Measurements from ENCODE around the gene ADSS2.
"Not testable (repeated sequence)": the region's sequence is repeated elsewhere in the genome, so short reads cannot be mapped to it uniquely, and the experiment has no call there.

The ADSS2 gene

DNA sequence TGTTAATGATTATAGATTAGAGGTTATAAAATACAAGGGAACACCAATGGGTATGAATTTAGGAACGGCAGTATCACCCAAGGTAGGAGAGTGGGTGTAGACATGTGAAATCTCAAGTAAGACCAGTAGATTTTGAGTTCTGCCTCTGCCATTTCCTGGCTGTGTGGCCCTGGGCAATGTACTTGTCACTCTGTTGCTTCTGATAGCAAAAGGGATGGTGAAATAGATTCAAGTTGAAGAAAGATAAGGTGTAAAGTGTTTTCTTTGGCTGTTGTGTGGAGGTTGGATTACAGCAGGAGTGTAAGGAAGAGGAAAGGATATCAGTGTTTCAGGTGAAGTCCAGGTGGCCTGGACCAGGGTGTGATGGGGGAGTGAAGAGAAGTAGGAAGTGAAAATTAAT lies 64.3 kb downstream of the ADSS2 start:
- H3K9me3 ChIP-seq (ENCODE audit: control insufficient read depth in 5 of 5, low read length in 5 of 5), result no peaks in the 10 kb centered on the region
- H3K36me3 ChIP-seq (ENCODE audit: control insufficient read depth in 5 of 5, insufficient read depth in 5 of 5, low read length in 5 of 5), result no peaks in the 10 kb centered on the region
- H3K4me1 ChIP-seq (ENCODE audit: control insufficient read depth in 5 of 5, insufficient read depth in 5 of 5, low read length in 5 of 5), result no peaks in the 10 kb centered on the region
- no peak overlapping the region for H3K4me3 ChIP-seq (ENCODE audit: low read depth in 1 of 5, low read length in 5 of 5)
- H3K27me3 ChIP-seq (ENCODE audit: control insufficient read depth in 5 of 5, insufficient read depth in 4 of 5, low read length in 5 of 5), result no peaks in the 10 kb centered on the region
- H3K27ac ChIP-seq (ENCODE audit: low read depth, low read length), result no peak overlapping the region
- no peak overlapping the region for H3K9ac ChIP-seq (ENCODE audit: low read length in 5 of 5)

DNA sequence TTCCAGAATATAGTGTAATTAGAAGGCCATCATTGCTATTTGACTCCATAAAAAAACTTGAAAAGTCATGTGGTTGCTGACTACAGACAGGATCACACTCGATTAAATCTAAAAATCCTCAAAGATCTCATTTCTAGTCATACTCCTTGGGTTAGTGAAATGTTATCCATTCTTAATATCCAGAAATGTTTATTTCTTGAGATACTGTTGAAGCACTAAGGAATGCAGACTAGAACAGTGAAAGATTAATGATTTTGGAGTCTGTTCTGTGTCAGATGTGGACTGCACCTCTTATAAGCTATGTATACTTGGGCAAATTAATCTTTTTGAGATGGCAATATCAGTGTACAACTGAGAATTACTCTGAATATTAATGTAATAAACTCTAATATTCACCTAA lies 65.1 kb downstream of the ADSS2 start:
- no peak overlapping the region for H3K27ac ChIP-seq (ENCODE audit: low read depth, low read length)
- no peak overlapping the region for H3K4me3 ChIP-seq (ENCODE audit: low read depth in 1 of 5, low read length in 5 of 5)
- no peak overlapping the region for H3K9ac ChIP-seq (ENCODE audit: low read length in 5 of 5)
- no peaks in the 10 kb centered on the region for H3K9me3 ChIP-seq (ENCODE audit: control insufficient read depth in 5 of 5, low read length in 5 of 5)
- no peaks in the 10 kb centered on the region for H3K36me3 ChIP-seq (ENCODE audit: control insufficient read depth in 5 of 5, insufficient read depth in 5 of 5, low read length in 5 of 5)
- H3K27me3 ChIP-seq (ENCODE audit: control insufficient read depth in 5 of 5, insufficient read depth in 4 of 5, low read length in 5 of 5), result no peaks in the 10 kb centered on the region
- no peaks in the 10 kb centered on the region for H3K4me1 ChIP-seq (ENCODE audit: control insufficient read depth in 5 of 5, insufficient read depth in 5 of 5, low read length in 5 of 5)

DNA sequence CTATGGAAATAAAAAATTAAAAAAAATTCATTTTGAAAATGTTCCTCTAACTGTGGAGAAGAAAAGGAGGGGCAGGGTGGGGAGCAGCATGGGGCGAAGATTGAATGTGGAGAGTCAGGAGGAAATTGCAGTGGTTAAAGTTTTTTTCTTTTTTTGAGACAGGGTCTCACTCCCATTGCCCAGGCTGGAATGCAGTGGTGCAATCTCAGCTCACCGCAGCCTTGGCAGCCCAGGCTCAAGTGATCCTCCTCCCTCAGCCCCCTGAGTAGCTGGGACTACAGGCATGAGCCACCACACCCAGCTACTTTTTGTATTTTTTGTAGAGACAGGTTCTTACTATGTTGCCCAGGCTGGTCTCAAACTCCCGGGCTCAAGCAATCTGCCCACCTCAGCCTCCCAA lies 67.6 kb downstream of the ADSS2 start:
- Histone ChIP-seq H3K9me3 (ENCODE audit: control insufficient read depth in 5 of 5, low read length in 5 of 5) (no peaks in the 10 kb centered on the region), H3K27me3 (ENCODE audit: control insufficient read depth in 5 of 5, insufficient read depth in 4 of 5, low read length in 5 of 5) (no peaks in the 10 kb centered on the region), H3K27ac (ENCODE audit: low read depth, low read length) (no peak overlapping the region), H3K36me3 (ENCODE audit: control insufficient read depth in 5 of 5, insufficient read depth in 5 of 5, low read length in 5 of 5) (no peaks in the 10 kb centered on the region), H3K4me1 (ENCODE audit: control insufficient read depth in 5 of 5, insufficient read depth in 5 of 5, low read length in 5 of 5) (no peaks in the 10 kb centered on the region), H3K4me3 (ENCODE audit: low read depth in 1 of 5, low read length in 5 of 5) (no peak overlapping the region), H3K9ac (ENCODE audit: low read length in 5 of 5) (no peak overlapping the region)

DNA sequence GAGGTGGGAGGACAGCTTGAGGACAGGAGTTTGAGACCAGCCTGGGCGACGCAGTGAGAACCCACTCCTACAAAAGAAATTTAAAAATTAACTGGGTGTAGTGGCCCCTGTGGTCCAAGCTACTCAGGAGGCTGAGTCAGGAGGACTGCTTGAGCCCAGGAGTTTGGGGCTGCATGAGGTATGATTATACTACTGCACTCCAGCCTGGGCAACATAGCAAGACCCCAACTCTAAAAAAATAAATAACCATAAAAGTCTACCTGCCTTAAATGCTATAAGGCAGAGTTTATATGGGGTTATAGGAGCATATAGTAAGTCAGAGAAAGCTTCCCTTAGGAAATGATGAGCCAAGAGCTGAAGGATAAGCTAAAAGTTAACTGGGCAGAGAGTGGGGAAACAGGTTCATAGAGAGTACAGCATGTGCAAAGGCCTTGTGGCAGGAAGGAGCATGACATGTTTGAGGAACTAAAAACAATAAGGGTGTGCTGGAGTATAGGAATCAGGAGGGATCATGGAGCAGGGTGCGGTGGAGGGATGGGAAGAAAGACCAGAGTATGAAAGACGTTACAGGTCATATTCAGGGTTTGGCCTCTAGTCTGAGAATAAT lies 68.3 kb downstream of the ADSS2 start:
- Histone ChIP-seq H3K4me1 (ENCODE audit: control insufficient read depth in 5 of 5, insufficient read depth in 5 of 5, low read length in 5 of 5) (no peaks in the 10 kb centered on the region), H3K27me3 (ENCODE audit: control insufficient read depth in 5 of 5, insufficient read depth in 4 of 5, low read length in 5 of 5) (no peaks in the 10 kb centered on the region), H3K36me3 (ENCODE audit: control insufficient read depth in 5 of 5, insufficient read depth in 5 of 5, low read length in 5 of 5) (no peaks in the 10 kb centered on the region), H3K9me3 (ENCODE audit: control insufficient read depth in 5 of 5, low read length in 5 of 5) (no peaks in the 10 kb centered on the region), H3K9ac (ENCODE audit: low read length in 5 of 5) (no peak overlapping the region), H3K27ac (ENCODE audit: low read depth, low read length) (no peak overlapping the region), H3K4me3 (ENCODE audit: low read depth in 1 of 5, low read length in 5 of 5) (no peak overlapping the region)

DNA sequence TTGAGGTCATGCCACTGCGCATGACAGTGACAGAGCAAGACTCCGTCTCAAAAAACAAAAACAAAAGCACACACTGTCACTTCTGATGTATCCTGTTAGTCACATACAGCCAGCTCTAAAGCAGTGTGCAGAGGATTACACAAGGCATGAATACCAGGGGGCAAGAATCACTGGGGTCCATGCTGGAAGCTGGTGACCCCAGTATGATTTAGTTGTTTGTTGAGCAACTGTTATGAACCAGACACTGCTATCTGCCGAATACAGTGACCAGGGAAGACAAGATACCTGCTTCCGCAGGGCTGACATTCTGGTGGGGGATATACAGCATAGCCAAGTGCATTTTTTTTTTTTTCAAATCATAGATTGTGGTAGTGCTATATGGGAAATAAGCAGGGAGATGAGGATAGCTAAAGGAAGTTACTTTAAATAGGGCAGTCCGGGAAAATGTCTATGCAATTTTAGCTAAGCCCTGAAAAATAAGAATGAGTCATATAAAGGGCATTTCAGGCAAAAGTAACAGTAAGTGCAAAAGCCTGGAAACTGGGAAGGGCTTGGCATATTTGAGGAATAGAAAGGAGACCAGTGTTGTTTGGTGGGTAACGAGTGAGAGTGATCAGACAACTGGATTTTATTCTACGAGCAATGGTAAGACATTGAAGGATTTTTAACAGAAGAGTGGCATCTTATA lies 69.7 kb downstream of the ADSS2 start:
- Histone ChIP-seq H3K9ac (ENCODE audit: low read length in 5 of 5) (no peak overlapping the region), H3K27me3 (ENCODE audit: control insufficient read depth in 5 of 5, insufficient read depth in 4 of 5, low read length in 5 of 5) (no peaks in the 10 kb centered on the region), H3K4me3 (ENCODE audit: low read depth in 1 of 5, low read length in 5 of 5) (no peak overlapping the region), H3K4me1 (ENCODE audit: control insufficient read depth in 5 of 5, insufficient read depth in 5 of 5, low read length in 5 of 5) (no peaks in the 10 kb centered on the region), H3K27ac (ENCODE audit: low read depth, low read length) (no peak overlapping the region), H3K36me3 (ENCODE audit: control insufficient read depth in 5 of 5, insufficient read depth in 5 of 5, low read length in 5 of 5) (no peaks in the 10 kb centered on the region), H3K9me3 (ENCODE audit: control insufficient read depth in 5 of 5, low read length in 5 of 5) (no peaks in the 10 kb centered on the region)

DNA sequence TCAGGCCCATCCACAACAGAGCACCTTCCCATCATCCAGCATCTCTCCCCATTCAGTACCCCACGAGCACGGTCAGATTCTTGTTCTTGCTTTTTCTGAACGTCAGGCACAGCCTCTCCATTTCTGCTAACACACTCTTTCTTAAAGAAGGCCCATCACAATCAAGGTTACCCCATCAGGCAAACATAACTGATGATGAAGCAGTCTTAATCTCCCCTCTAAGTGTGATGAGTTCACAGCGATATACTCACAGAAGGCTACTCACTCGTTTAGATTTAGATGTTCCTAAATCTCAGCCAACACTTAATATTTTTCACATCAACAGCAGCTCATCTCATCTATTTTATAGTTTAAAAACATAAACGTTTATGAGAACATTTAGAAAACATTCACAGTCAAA lies 75.6 kb downstream of the ADSS2 start:
- Histone ChIP-seq H3K4me3 (ENCODE audit: low read depth in 1 of 5, low read length in 5 of 5) (no peak overlapping the region), H3K27ac (ENCODE audit: low read depth, low read length) (no peak overlapping the region), H3K9ac (ENCODE audit: low read length in 5 of 5) (no peak overlapping the region), H3K9me3 (ENCODE audit: control insufficient read depth in 5 of 5, low read length in 5 of 5) (no peaks in the 10 kb centered on the region), H3K4me1 (ENCODE audit: control insufficient read depth in 5 of 5, insufficient read depth in 5 of 5, low read length in 5 of 5) (no peaks in the 10 kb centered on the region), H3K36me3 (ENCODE audit: control insufficient read depth in 5 of 5, insufficient read depth in 5 of 5, low read length in 5 of 5) (no peaks in the 10 kb centered on the region), H3K27me3 (ENCODE audit: control insufficient read depth in 5 of 5, insufficient read depth in 4 of 5, low read length in 5 of 5) (no peaks in the 10 kb centered on the region)

DNA sequence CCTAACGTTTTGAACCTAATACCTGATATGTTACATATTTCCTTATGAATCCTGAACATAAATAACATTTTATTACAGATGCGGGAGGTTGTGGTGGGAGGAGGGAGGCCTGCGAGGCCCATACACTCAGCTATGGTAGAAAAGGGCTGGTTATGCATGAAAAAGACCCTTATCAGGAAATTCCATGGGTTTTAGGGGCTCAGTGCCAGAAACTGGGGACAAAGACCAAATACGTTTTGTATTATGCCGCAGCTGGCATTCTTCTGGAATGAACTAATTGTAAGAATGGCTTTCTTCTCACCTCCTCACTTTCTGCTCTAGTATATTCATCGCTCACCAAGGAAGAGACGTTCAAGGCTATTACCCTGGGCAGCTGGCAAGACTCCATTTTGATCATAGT lies 76.7 kb downstream of the ADSS2 start:
- Histone ChIP-seq H3K27ac (ENCODE audit: low read depth, low read length) (no peak overlapping the region), H3K36me3 (ENCODE audit: control insufficient read depth in 5 of 5, insufficient read depth in 5 of 5, low read length in 5 of 5) (no peaks in the 10 kb centered on the region), H3K9ac (ENCODE audit: low read length in 5 of 5) (no peak overlapping the region), H3K27me3 (ENCODE audit: control insufficient read depth in 5 of 5, insufficient read depth in 4 of 5, low read length in 5 of 5) (no peaks in the 10 kb centered on the region), H3K9me3 (ENCODE audit: control insufficient read depth in 5 of 5, low read length in 5 of 5) (no peaks in the 10 kb centered on the region), H3K4me1 (ENCODE audit: control insufficient read depth in 5 of 5, insufficient read depth in 5 of 5, low read length in 5 of 5) (no peaks in the 10 kb centered on the region), H3K4me3 (ENCODE audit: low read depth in 1 of 5, low read length in 5 of 5) (no peak overlapping the region)

DNA sequence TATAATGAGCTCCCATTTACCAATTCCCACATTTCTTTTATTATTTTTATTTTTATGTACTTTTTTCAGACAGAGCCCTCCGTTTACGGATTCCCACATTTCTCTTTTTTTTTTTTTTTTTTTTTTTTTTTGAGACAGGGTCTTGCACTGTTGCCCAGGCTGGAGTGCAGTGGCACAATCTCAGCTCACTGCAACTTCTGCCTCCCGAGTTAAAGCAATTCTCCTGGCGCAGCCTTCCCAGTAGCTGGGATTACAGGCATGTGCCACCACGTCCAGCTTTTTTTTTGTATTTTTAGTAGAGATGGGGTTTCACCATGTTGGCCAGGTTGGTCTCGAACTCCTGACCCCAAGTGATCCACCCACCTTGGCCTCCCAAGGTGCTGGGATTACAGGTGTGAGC lies 77.2 kb downstream of the ADSS2 start:
- not testable (repeated sequence) for H3K4me3 ChIP-seq (ENCODE audit: low read depth in 1 of 5, low read length in 5 of 5); H3K9ac ChIP-seq (ENCODE audit: low read length in 5 of 5); H3K36me3 ChIP-seq (ENCODE audit: control insufficient read depth in 5 of 5, insufficient read depth in 5 of 5, low read length in 5 of 5); H3K27ac ChIP-seq (ENCODE audit: low read depth, low read length); H3K4me1 ChIP-seq (ENCODE audit: control insufficient read depth in 5 of 5, insufficient read depth in 5 of 5, low read length in 5 of 5); H3K27me3 ChIP-seq (ENCODE audit: control insufficient read depth in 5 of 5, insufficient read depth in 4 of 5, low read length in 5 of 5); H3K9me3 ChIP-seq (ENCODE audit: control insufficient read depth in 5 of 5, low read length in 5 of 5)

DNA sequence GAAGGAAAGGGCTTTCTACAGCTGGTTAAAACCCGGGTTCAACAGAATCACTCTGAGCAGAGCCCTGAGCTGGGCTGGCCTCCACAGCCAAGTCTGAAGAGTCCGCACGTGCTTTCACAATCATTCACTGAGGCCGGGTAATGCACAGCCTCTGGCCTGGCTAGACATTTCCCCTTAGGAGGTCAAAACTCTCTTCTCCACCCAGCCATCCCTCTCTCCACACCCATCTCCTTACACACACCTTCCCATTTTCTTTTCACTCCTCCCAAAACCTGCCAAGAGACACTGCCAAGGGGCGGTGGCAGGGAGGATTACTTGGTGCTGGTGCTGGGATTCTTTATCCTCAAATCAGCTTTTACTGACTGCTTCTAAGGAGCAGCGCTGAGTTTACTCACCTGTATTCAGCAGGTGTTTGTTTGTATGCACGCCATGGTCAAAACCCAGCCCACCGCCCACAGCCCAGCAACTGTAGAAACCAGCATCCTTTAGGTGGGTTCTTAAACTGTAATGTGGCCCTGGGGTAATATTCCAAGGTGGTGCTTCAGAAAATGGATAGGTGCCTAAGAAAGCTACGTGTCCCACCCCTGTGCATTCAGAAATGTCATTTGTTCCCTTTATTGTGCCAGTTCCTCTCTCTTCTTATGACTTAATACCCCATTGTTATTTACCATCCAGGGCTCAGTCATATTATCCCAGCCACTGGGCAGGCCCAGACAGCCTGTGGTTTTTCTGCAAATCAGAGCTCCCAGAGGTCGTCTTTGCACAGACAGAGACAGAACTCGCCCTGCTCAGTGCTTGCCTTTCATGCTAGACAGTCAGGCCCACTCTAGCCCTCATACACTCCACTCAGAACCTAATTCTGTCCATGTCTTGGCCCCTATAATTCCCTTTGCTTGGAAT lies 80.2 kb downstream of the ADSS2 start:
- no peaks in the 10 kb centered on the region for H3K27me3 ChIP-seq (ENCODE audit: control insufficient read depth in 5 of 5, insufficient read depth in 4 of 5, low read length in 5 of 5)
- no peaks in the 10 kb centered on the region for H3K36me3 ChIP-seq (ENCODE audit: control insufficient read depth in 5 of 5, insufficient read depth in 5 of 5, low read length in 5 of 5)
- no peaks in the 10 kb centered on the region for H3K4me1 ChIP-seq (ENCODE audit: control insufficient read depth in 5 of 5, insufficient read depth in 5 of 5, low read length in 5 of 5)
- no peak overlapping the region for H3K4me3 ChIP-seq (ENCODE audit: low read depth in 1 of 5, low read length in 5 of 5)
- H3K9me3 ChIP-seq (ENCODE audit: control insufficient read depth in 5 of 5, low read length in 5 of 5), result no peaks in the 10 kb centered on the region
- no peak overlapping the region for H3K9ac ChIP-seq (ENCODE audit: low read length in 5 of 5)
- no peak overlapping the region for H3K27ac ChIP-seq (ENCODE audit: low read depth, low read length)

DNA sequence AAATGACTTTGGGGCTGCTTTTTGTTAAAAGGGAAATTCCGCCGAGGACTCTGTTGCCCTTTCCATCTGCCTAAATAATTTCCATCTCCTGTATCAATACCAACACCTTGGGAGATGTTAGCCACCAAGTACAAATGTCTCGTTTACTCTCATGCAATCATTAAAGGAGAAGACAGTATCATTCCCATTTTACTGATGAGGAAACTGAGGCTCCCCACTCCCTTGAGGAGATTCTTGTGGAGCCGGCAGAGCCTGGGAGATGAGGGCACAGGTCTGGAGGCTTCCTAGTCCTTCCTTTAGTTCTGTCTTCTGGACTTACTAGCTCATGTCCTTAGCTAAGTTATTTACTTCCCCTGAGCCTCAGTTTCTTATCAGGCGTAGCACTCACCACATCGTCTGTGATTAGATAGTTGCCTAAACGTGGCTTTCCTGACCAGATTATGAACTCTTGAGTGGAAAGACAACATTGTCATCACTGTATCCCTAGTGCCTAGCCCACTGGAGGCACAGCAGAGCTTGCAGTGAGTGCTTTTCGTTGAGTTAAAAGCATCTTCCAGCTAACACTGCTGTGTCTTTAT lies 81.6 kb downstream of the ADSS2 start:
- H3K4me3 ChIP-seq (ENCODE audit: low read depth in 1 of 5, low read length in 5 of 5), result no peak overlapping the region
- no peaks in the 10 kb centered on the region for H3K27me3 ChIP-seq (ENCODE audit: control insufficient read depth in 5 of 5, insufficient read depth in 4 of 5, low read length in 5 of 5)
- H3K36me3 ChIP-seq (ENCODE audit: control insufficient read depth in 5 of 5, insufficient read depth in 5 of 5, low read length in 5 of 5), result no peaks in the 10 kb centered on the region
- no peak overlapping the region for H3K9ac ChIP-seq (ENCODE audit: low read length in 5 of 5)
- H3K4me1 ChIP-seq (ENCODE audit: control insufficient read depth in 5 of 5, insufficient read depth in 5 of 5, low read length in 5 of 5), result no peaks in the 10 kb centered on the region
- no peaks in the 10 kb centered on the region for H3K9me3 ChIP-seq (ENCODE audit: control insufficient read depth in 5 of 5, low read length in 5 of 5)
- no peak overlapping the region for H3K27ac ChIP-seq (ENCODE audit: low read depth, low read length)

Data from subcutaneous abdominal adipose tissue (tissue), 5 donors.